ENCODE results near the gene NBEAL2.

Gene NBEAL2

GRCh38 chr3:46976326-46977190 is 2.9 kb upstream of the NBEAL2 start, which contains the start of gene CCDC12 (continued):
- no peak for TF ChIP-seq ZBTB10 (tag by site-specific recombination; IDR thresholded peaks at IDR 0.05)
- TF ChIP-seq OVOL3 (tag by site-specific recombination; IDR thresholded peaks at IDR 0.05) = no peak
- no peak for TF ChIP-seq ZNF311 (tag by site-specific recombination; IDR thresholded peaks at IDR 0.05; ENCODE audit: borderline replicate concordance)
- TF ChIP-seq ZBTB11 (tag by site-specific recombination; conservative IDR thresholded peaks at IDR 0.05; ENCODE audit: low read depth) = no peak
- TF ChIP-seq ZNF157 (tag by site-specific recombination; IDR thresholded peaks at IDR 0.05) = no peak
- TF ChIP-seq EGR2 (tag by site-specific recombination; IDR thresholded peaks at IDR 0.05; ENCODE audit: low read depth) = peak; percentile 82
- TF ChIP-seq ZNF701 (tag by site-specific recombination; IDR thresholded peaks at IDR 0.05) = no peak
- TF ChIP-seq HOXA7 (CRISPR knock-in tag; IDR thresholded peaks at IDR 0.05; ENCODE audit: borderline replicate concordance) = no peak
- no peak for TF ChIP-seq ZNF692 (tag by site-specific recombination; IDR thresholded peaks at IDR 0.05)
- TF ChIP-seq ZNF239 (tag by site-specific recombination; IDR thresholded peaks at IDR 0.05) = no peak
- TF ChIP-seq ZNF549 (tag by site-specific recombination; IDR thresholded peaks at IDR 0.05) = no peak
- no peak for TF ChIP-seq ZNF670 (tag by site-specific recombination; IDR thresholded peaks at IDR 0.05; ENCODE audit: low read depth)
- TF ChIP-seq ZBTB7A (tag by site-specific recombination; IDR thresholded peaks at IDR 0.05; ENCODE audit: low read depth) = no peak
- no peak for TF ChIP-seq REST (tag by site-specific recombination; IDR thresholded peaks at IDR 0.05)
- TF ChIP-seq ZNF26 (tag by site-specific recombination; IDR thresholded peaks at IDR 0.05) = no peak
- TF ChIP-seq ZNF785 (tag by site-specific recombination; IDR thresholded peaks at IDR 0.05) = no peak
- peak; percentile 54; the same call in 1 of the 2 replicates for TF ChIP-seq KLF9 (tag by site-specific recombination; IDR thresholded peaks at IDR 0.05; ENCODE audit: low read depth)
- no peak for TF ChIP-seq ZNF623 (tag by site-specific recombination; IDR thresholded peaks at IDR 0.05)
- TF ChIP-seq ZBTB20 (tag by site-specific recombination; IDR thresholded peaks at IDR 0.05) = peak; percentile 21; the same call in 1 of the 2 replicates
- TF ChIP-seq ZNF324 (tag by site-specific recombination; IDR thresholded peaks at IDR 0.05) = 0 out of 2 replicates have a peak, but pooled peaks have one; percentile 66
- TF ChIP-seq ZNF792 (tag by site-specific recombination; IDR thresholded peaks at IDR 0.05) = no peak
- peak; percentile 69; the same call in 1 of the 2 replicates for TF ChIP-seq YY1 (tag by site-specific recombination; IDR thresholded peaks at IDR 0.05)
- TF ChIP-seq YY2 (tag by site-specific recombination; IDR thresholded peaks at IDR 0.05) = peak; percentile 98
- TF ChIP-seq ZBTB49 (tag by site-specific recombination; IDR thresholded peaks at IDR 0.05; ENCODE audit: low read depth) = no peak

Measured in HEK293 (cell line).